Inflammatory macrophage (primary cell): ENCODE measurements around the gene PITPNB.
A peak's percentile ranks its signal among the peaks of the same experiment; 100 is the strongest.

Experiments
- DNase-seq, 2 donors: peaks; one replicate each; pipeline ENCODE4 v3.0.0-alpha.2; 2020 to 2022

The PITPNB gene

GRCh38 chr22:27878541-27878940 lies 40.5 kb downstream of the PITPNB start:
- no peak for DNase-seq

- DNase-seq, result peak in 1 of 2 donors; percentile 15
These were observed 41.6 kb downstream of the PITPNB start for GRCh38 chr22:27877501-27877900.

- DNase-seq, result no peak
These were observed 42.4 kb downstream of the PITPNB start for GRCh38 chr22:27876684-27877083.

- DNase-seq, result no peak
These were observed 43.1 kb downstream of the PITPNB start for GRCh38 chr22:27875951-27876350.

- DNase-seq, result no peak
These were observed 44.3 kb downstream of the PITPNB start for GRCh38 chr22:27874764-27875163.

GRCh38 chr22:27874185-27874584 lies 44.9 kb downstream of the PITPNB start:
- no peak for DNase-seq

GRCh38 chr22:27873472-27873871 lies 45.6 kb downstream of the PITPNB start:
- no peak for DNase-seq

GRCh38 chr22:27872488-27872887 lies 46.6 kb downstream of the PITPNB start:
- no peak for DNase-seq

GRCh38 chr22:27871306-27872014 lies 47.6 kb downstream of the PITPNB start:
- no peak for DNase-seq

GRCh38 chr22:27870234-27871191 lies 48.5 kb downstream of the PITPNB start:
- DNase-seq, result no peak

GRCh38 chr22:27868732-27869282 lies 50.2 kb downstream of the PITPNB start:
- no peak for DNase-seq

- no peak for DNase-seq
These were observed 50.9 kb downstream of the PITPNB start for GRCh38 chr22:27867953-27868731.

- no peak for DNase-seq
These were observed 51.7 kb downstream of the PITPNB start for GRCh38 chr22:27867085-27867952.

- DNase-seq, result peak in 1 of 2 donors; percentile 20
These were observed 52.6 kb downstream of the PITPNB start for GRCh38 chr22:27866135-27867084.

GRCh38 chr22:27865496-27865895 lies 53.6 kb downstream of the PITPNB start:
- peak in 1 of 2 donors; percentile 5 for DNase-seq

GRCh38 chr22:27863556-27863955 lies 55.5 kb downstream of the PITPNB start:
- DNase-seq, result no peak

- DNase-seq, result no peak
These were observed 56.1 kb downstream of the PITPNB start for GRCh38 chr22:27863001-27863400.

- DNase-seq, result no peak
These were observed 59.7 kb downstream of the PITPNB start for GRCh38 chr22:27859336-27859735.

- no peak for DNase-seq
These were observed 60.4 kb downstream of the PITPNB start for GRCh38 chr22:27858626-27859025.

GRCh38 chr22:27857443-27857842 lies 61.6 kb downstream of the PITPNB start:
- no peak for DNase-seq
